Stimulated activated CD4-positive, alpha-beta T cell treated with anti-CD3 and anti-CD28 coated beads, Interleukin-12 subunit alpha, Interleukin-12 subunit beta, amount 100 ng/mL, for 48 hours (primary cell): ENCODE results near the gene GLIS1.
"Not testable (repeated sequence)": the region's sequence is repeated elsewhere in the genome, so short reads cannot be mapped to it uniquely, and the experiment has no call there.

ENCODE experiments used
- DNase-seq, 3 donors: peaks; one replicate each; pipeline ENCODE4 v3.0.0-alpha.2; 2020; ENCODE audit warnings: low read depth in 2 of 3, low spot score in 1 of 3

Gene GLIS1

DNA sequence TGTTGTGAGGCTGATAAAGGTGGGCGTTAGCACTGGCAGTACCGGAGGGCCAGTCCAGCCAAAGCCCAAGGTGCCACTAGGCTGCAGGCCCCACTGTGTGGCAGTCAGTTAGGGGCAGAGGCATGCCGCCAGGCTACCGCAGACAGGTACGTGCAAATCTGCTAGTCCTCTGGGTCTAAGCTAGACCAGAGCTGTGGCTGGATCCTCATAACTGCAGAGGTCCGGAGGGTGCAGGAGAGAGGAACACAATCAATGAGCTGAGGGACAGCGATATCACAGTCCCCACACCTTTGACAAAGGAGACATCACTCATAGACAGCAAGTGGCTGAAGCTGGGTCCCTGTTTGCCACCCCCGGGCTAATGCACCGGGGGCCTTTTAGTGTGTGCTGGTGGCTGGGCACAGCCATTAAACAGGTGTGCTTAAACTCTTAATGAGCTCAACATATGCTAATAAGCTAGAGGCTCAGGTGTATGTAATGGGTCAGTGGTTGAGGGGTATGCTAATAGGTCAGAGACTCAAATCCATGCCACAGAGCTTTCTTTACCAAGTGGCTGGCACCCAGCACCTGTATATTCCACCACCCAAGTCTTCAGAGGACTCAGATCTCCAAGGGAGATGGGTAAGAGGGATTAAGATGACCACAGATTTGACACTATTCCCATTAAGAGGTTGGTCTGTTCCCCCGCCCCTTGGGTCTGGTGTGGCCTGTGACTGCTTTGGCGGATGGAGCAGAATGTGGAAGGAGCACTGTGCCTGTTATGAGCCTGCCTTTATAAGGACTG is 82.0 kb downstream of the GLIS1 start:
- no peak for DNase-seq

DNA sequence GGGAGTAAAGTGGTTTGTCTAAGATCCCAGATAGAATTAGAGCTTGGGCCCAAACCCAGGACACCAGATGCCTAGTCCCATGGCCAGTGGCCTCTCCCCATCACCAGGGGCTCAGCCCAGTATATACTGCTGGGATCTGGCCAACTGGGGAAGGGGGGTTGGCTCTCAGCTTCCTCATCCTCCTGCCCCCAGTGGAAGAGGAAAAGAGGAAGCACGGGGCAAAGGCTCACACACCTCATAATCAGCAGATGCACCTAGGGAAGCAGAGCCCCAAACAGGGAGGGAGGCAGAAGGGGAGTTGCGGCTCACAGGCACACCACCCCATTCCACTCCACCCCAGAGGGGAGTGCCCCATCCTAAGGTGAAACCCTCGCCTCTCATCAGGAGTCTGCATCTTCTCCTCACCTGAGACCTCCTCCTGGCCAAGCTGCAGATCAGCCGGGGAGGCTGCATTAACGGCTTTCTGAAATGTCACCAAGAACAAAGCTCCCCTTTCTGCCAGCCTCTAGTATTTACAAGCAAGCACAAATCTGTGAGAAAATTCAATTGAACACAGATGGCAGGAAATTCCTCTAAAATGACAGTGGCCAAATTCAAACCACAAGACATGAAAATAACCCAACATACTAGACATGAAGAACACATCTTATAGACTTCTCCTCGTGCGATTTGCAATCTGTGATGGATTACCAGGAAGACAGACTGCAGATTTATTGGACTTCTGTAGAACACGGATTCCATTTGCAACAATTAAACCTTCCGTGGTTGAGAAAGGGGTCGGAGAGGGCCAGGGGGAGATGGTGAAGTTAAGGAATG is 82.8 kb downstream of the GLIS1 start:
- no peak for DNase-seq

DNA sequence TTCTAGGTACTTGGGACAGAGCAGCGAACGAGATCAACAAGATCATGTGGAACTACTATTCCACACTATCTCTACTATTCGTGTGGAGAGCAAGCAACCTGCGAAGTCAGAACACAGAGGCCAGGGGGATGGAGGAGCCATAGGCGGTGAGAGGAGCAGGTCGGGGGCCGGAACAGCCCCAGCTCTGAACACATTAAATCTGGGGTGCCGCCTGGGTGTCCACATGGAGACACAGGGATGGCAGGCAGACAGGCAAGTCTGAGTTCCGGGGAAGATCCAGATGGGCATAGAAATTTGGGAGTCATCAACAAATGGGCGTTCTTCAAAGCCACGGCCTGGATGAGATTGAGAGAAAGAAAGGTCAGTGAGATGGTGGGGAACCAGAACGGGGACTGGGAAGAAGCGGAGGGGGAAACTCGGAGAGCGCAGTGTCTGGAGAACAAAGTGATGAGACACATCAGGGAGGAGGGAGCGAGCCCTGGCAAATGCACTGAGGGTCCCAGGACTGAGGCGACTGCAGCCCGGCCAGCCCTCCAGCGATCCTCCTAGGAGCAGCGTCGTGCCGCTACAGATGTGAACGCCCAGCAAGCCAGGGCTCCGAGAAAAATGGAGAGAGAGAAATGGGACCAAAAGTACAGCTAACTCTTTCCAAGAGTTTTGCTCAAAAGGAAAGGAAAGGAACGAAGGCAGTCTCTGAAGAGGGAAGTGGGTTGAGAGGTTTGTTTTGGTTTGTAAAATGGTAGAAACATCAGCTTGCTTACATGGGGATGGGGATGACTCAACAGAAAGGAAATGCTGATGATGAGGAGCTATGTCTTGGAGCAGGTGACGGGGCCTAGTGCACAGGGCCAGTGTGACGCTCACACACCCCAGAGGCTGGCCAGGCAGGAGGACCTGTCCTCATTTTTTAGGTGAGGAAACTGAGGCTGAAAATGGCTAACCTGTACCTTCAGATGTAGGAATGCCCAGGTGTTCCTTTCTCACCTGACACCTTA is 84.5 kb downstream of the GLIS1 start:
- DNase-seq = no peak

DNA sequence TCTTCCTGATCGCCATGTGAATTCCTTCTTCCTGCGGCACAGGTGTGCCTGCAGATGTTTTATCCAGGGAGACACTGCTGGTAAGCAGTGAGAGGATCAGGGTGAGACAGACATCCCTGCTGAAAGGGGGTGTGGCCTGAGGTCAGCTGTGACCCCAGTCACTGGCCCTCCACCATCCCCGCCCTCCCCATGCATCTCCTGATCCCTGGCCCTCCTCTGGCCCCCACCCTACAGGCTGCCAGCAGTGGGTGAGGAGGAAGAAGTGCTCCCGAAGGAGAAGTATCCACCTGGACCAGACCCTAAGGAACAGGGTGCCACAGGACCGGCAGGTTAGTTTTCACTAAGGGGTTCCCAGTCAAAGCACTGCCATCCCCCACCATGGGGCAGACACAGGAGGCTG is 85.3 kb downstream of the GLIS1 start:
- no peak for DNase-seq

DNA sequence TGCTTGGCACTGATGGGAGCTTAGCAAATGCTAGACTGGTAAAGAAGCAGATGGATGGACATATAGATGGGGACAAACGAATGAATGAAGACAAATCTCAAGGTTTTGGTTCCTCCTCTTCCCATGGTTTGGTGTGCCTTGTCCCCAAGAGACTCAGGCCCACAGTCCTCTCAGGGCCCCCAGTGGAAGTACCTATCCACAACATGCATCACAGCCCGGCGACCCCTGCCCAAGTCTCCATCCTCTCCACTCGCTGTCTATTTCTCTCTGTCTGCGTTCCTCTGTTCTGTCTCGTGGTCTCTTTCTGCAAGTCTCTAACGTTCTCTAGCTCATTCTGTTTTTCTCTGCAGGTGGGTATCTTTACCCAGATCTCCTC is 85.8 kb downstream of the GLIS1 start:
- DNase-seq = no peak

DNA sequence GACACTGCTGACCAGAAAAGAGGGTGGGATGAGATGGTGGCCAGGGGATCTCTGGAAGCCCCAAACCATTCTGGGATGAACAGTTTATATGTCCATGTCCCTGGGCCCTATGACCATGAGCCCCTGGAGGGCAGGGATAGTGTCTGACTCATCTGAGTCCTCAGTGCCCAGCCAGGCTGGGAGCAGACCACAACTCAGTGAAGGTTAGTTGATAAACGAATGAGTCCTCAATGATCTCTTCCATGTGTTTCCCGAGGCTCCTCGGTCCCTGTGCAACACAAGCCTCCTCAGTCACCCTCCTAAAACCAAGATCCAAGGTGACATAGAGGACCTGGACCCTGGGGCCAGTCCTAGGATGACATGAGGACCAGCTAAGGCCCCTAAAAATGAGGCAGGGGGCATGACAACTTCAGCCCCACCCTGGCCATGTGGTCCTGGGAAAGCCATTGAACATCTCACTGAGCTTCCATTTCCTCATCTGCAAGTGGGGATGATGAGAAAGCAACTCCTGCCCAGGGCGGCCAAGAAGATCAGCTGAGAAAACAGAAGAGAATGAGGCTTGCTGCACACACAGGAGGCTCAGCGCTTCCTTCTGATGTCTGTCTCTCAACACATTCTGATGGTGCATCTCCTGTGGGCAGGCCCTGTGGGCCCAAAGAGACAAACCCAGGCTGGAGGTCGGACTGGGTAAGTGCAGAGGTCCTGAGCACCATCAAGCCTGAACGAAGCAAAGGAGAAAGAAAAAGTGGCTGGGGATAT is 86.3 kb downstream of the GLIS1 start:
- no peak for DNase-seq

DNA sequence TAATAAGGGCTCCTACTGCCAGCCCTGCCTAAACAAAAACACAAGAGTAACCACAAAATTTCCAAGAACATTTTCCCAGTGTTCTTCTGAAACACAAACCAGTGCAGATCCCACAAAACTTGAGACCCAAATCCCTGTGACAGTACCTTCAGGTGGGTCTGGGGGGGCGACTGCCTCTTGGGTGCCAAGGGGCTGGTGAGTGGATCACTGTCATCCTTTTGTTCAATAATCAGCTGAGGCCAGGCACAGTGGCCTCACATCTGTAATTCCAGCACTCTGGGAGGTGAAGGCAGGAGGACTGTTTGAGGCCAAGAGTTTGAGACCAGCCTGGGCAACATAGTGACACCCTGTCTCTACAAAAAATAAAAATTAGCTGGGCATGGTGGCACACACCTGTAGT is 87.6 kb downstream of the GLIS1 start:
- DNase-seq = no peak

DNA sequence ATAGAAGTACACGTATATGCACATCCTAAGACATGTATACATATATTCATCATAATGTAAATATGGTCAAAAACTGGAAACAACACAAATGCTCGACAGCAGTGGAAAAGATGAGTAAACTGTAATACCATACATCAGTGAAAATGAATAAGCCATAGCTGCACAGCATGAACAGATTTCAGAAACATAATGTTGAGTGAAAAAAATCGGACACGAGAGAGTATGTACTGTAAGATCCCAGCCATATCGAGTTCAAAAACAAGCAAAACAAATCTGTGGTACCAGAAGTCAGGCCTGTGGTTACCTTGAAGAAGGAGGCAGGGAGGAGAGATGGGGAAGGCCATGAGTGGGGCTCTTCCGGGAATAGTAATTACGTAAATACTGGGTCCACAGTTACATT is 90.4 kb downstream of the GLIS1 start:
- no peak for DNase-seq

DNA sequence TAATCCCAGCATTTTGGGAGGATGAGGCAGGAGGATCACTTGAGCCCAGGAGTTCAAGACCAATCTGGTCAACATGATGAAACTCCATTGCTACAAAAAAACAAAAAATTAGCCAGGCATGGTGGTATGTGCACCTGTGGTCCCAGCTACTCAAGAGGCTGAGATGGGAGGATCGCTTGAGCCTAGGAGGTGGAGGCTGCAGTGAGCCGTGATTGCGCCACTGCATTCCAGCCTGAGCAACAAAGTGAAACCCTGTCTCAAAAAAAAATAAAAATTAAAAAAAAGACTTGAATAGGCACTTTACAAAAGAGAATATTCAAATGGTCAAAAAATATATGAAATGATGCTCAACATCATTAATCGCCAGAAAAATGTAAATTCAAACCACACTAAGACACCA is 91.0 kb downstream of the GLIS1 start:
- DNase-seq = not testable (repeated sequence)

DNA sequence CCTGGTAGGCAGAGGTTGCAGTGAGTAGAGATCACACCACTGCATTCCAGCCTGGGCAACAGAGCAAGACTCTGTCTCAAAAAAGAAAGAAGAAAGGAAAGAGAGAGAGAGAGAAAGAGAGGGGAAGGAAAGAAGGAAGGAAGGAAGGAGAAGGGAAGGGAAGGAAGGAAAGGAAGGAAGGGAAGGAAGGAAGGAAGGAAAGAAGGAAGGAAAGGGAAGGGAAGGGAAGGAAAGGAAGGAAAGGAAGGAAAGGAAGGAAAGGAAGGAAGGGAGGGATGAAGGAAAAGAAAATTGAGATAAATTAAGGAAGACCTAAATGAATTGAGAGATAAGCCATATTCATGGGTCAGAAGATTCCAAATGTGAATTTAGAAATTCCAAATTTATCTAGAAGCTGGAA is 92.2 kb downstream of the GLIS1 start:
- DNase-seq = no peak

DNA sequence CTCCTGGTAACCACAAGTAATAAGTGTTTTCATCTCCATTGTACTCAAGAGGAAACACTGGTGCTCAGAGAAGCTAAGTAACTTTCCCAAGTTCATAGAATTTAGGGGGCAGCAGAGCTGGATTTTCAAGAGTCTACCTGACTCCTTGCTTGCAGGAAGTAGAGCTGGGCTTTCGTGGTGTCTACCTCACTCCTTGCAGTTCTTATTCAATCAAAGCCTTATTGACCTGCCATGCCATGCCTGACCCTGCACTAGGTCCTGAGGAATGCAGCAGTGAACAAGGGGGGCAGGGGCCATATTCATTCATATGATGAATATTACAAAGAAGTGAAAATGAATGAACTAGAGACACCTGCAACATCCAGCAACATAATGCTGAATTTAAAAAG is 93.3 kb downstream of the GLIS1 start:
- no peak for DNase-seq

DNA sequence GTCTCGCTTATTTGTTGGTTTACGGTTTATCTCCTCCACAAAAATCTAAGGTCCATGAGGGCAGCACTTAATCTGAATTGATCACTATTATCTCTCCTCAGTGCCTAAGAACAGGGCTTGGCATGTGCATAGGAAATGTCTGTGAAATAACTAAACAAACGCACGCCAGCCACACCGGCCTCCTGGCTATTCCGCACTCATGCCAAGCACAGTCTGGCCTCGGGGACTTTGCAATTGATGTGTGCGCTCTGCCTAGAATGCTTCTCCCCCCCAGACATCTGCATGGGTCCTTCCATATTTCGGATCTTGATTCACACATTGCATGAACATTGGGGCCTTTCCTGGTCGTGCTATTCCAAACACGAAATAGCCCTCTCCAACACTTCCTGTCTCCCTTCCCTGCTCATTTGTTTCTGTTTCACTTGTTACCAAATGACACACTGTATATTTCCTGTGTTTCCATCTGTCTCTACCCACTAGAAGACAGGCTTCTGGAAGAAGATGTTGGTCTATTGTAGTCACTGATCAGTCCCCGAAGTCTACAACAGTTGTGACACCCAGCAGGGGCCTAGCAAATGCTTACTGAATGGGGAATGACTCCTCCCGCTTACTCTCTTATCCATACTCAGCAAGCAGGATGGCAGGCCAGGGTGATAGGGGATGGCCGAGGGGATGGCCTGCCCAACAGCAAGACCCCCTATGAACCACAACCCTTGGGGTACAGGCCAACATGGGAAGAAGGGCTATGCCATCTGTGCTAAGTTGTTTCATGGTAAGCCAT is 93.9 kb downstream of the GLIS1 start:
- no peak for DNase-seq

DNA sequence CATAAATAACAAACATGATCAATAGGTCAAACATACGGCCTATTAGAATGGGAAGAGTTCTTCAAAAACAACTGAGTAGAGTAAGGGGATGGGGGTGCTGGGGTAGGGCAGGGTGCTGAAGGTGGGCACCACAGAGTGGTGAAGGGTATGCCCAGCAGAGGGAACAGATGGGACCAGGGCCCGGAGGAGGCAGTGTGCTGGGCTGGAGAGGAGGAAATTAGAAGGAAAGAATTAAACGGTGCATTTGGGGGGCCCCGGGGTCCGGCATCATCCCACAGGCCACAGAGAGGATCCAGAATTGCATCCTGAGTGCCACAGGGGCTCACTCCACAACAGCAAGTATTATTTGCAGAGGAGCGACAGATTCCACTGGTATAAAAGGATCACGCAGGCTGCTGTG is 94.5 kb downstream of the GLIS1 start:
- DNase-seq = no peak

DNA sequence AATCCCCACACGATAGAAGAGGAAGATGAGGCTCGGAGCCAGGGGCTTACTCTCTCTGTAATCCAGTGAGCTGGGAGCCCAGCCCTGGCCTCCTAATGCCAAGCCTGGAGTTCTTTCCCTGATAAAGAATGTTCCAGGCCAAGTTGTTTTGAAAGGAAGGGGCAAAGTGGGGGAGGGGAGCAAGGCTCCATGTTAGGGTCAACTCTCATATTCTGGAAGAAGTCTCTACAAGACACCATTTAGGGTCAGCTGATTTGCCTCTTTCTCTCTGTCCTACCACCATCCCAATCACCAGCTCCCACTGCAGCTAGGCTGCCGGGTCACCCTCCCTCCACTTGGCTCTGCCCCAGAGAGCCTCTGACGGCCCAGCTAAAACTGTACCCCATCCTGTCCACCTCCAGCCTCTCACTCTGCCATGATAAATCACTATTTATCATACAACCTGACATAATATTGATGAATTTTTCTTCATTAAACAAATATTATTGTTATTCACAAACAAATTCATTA is 95.0 kb downstream of the GLIS1 start:
- no peak for DNase-seq

DNA sequence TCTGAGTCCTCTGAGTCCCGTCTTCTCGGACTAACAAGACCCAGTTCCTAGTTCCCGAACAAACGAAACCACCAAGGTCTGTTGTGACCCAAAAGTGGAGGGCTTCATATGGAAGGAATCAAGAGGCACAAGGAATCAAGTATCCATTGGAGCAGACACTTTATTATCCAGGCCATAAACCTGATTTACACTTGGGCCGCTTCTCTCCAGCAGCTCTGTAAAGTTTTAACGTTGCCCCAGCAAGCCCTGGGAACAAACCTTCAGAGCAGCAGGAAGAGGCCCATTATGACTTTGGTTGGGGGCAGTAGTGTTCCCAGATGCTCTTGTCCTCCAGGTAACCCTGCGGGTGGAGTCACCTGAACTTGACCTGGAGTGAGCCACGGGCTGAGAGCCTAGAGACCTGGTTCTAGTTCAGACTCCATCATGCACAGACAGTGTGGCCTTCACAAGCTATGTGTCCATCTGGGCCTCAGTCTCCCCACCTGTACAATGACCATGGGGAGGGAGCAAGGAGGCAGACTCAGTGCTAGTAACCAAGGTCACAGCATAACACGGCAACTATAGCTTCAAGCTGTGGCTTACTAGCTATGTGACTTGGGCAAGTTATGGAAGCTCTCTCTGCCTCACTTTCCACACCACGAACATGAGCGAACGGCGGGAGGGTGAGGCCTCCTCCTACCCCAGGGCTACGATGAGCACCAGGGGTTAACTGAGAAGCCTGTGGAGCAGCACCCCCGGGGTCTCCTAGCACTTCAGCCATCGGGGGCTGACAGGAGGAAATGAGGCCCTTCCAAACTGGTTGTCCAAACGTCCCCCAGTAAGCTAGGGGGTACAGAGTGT is 95.7 kb downstream of the GLIS1 start:
- no peak for DNase-seq

DNA sequence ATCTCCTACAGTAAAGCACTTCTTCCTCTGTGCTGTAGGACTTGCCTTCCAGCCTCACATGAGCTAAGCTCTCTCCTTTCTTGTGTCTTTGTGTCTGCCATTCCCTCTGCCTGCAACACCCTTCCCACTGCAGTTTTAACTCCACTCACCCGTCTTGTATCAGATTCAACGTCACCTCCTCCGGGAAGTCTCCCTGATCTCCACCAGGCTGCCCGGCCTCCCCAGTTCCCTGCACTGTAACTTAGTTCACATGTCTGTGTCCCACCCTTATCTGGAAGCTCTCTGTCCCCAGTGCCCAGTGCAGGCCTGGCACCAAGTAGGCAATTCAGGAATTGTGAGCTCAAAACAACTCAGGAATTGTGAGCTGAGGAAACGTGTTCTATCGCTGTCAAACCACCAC is 96.4 kb downstream of the GLIS1 start:
- DNase-seq = no peak

DNA sequence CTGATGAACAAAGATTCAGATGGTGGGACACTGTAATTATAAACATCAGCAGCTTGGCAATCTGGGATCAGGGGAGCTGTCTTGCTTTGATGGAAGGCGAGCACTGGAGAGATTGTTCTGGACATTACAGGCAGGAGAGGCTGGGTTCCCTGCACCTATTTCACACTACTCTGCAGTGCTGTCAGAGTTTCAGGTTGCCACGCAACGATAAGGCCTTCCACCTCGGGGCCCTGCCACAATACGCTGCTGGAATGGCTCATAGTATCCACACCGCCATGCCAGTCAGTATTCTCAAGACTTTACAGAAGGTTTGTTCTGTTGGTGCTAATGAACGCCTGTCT is 96.8 kb downstream of the GLIS1 start:
- DNase-seq = no peak

DNA sequence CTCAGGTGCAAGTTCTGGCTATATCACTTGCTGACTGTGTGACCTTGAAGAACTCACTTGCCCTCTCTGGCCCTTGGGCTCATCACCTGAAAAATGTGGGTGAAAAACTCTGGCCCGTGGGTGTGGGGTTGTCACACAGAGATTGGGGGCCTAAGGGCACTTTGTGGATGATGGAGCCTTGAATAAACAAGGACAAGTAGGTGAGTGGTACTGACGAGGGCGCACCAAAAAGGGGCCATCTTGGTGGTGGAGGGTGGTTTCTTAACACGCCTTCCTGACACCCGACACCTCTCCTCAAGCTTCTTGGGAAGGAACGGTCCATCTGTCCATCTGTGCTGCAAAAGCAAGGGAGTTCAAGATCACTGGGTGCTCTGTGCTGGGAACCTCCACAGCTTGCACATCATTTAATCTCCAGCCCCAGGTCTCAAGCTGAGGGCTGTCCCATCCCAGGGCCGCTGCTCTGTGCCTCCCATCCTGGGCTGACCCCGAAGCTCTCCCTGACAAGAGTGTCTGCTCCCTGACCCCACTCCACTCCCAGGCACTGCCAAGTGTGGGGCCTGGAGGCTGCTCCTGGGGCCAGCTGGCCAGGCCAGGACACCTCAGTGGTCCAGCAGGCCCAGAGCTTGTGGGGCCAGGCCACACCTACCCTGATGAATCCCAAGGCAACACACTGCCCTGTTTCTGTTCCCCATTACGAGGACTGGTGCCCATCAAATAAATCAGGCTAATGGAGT is 97.3 kb downstream of the GLIS1 start:
- DNase-seq = no peak
